Measurements from ENCODE around the gene OR7G3.
A peak's percentile ranks its signal among the peaks of the same experiment; 100 is the strongest.

Gene OR7G3

GRCh38 chr19:9140159-9140874, 13.6 kb upstream of the OR7G3 start, which contains the start of gene ZNF317:
ZNF317 (plus strand) TSS chr19:9140397; CDS start chr19:9156017, 15,620 bp downstream.
- no peaks in the 10 kb centered on the region for H3K27me3 ChIP-seq (ENCODE audit: insufficient read depth, low read length, poor library complexity)
- peaks cover 18% of the 10 kb centered on the region for H3K9me3 ChIP-seq (ENCODE audit: insufficient read depth, low read length, severe bottlenecking)
- DNase-seq (peak; percentile 92), ATAC-seq (ENCODE audit: insufficient read depth, low read depth) (peak; percentile 89)
- peak within 1 kb of the TSS; percentile 96 for H3K27ac ChIP-seq (ENCODE audit: low read length)
- H3K4me2 ChIP-seq (ENCODE audit: insufficient read depth, low read length) = peak within 1 kb of the TSS; percentile 76
- H3K9ac ChIP-seq (ENCODE audit: low read depth, low read length) = peak within 1 kb of the TSS; percentile 97
- peaks cover 32% of the 10 kb centered on the region for H3K36me3 ChIP-seq (ENCODE audit: insufficient read depth, low read length)
- TF ChIP-seq CTCF (IDR thresholded peaks at IDR 0.05; ENCODE audit: borderline replicate concordance, extremely low read depth, low read length, poor library complexity, severe bottlenecking) = no peak
- TF ChIP-seq EZH2 (IDR thresholded peaks at IDR 0.05; ENCODE audit: borderline replicate concordance, low read depth, low read length, severe bottlenecking) = no peak
- peak within 1 kb of the TSS; percentile 90 for H2AFZ ChIP-seq (ENCODE audit: low read depth, low read length)
- peaks cover 38% of the 10 kb centered on the region for H3K4me1 ChIP-seq (ENCODE audit: insufficient read depth, low read length)
- H4K20me1 ChIP-seq (ENCODE audit: insufficient read depth, low read length) = peaks cover 6% of the 10 kb centered on the region; the same call in 1 of the 2 replicates
- peak within 1 kb of the TSS; percentile 94 to 97 for H3K4me3 ChIP-seq (ENCODE audit: low read depth in 1 of 2, low read length in 2 of 2)
- peaks cover 52% of the 10 kb centered on the region for H3K79me2 ChIP-seq (ENCODE audit: insufficient read depth, low read length)

GRCh38 chr19:9139609-9140158, 12.9 kb upstream of the OR7G3 start:
- DNase-seq = no peak

GRCh38 chr19:9132422-9132821, 5.7 kb upstream of the OR7G3 start:
- H3K4me3 ChIP-seq (ENCODE audit: low read depth in 1 of 2, low read length in 2 of 2) = no peak overlapping the region
- H3K27me3 ChIP-seq (ENCODE audit: insufficient read depth, low read length, poor library complexity) = no peaks in the 10 kb centered on the region
- H3K4me1 ChIP-seq (ENCODE audit: insufficient read depth, low read length) = peaks cover 12% of the 10 kb centered on the region
- H3K9ac ChIP-seq (ENCODE audit: low read depth, low read length) = no peak overlapping the region
- no peaks in the 10 kb centered on the region for H3K9me3 ChIP-seq (ENCODE audit: insufficient read depth, low read length, severe bottlenecking)
- no peaks in the 10 kb centered on the region for H3K79me2 ChIP-seq (ENCODE audit: insufficient read depth, low read length)
- ATAC-seq (ENCODE audit: insufficient read depth, low read depth) (no peak), DNase-seq (no peak)
- H2AFZ ChIP-seq (ENCODE audit: low read depth, low read length) = no peak overlapping the region
- H3K27ac ChIP-seq (ENCODE audit: low read length) = no peak overlapping the region
- H4K20me1 ChIP-seq (ENCODE audit: insufficient read depth, low read length) = no peaks in the 10 kb centered on the region
- no peaks in the 10 kb centered on the region for H3K36me3 ChIP-seq (ENCODE audit: insufficient read depth, low read length)
- no peak overlapping the region for H3K4me2 ChIP-seq (ENCODE audit: insufficient read depth, low read length)
- TF ChIP-seq EZH2 (IDR thresholded peaks at IDR 0.05; ENCODE audit: borderline replicate concordance, low read depth, low read length, severe bottlenecking) (no peak), CTCF (IDR thresholded peaks at IDR 0.05; ENCODE audit: borderline replicate concordance, extremely low read depth, low read length, poor library complexity, severe bottlenecking) (no peak)

More at GRCh38 chr19:9139609-9140158, 12.9 kb upstream of the OR7G3 start:
- peak overlapping the region; percentile 96 for H3K27ac ChIP-seq (ENCODE audit: low read length)
- H3K27me3 ChIP-seq (ENCODE audit: insufficient read depth, low read length, poor library complexity) = no peaks in the 10 kb centered on the region
- H3K4me2 ChIP-seq (ENCODE audit: insufficient read depth, low read length) = peak overlapping the region; percentile 76
- ATAC-seq (ENCODE audit: insufficient read depth, low read depth) = 0 out of 3 replicates have a peak, but pooled peaks have one; percentile 3
- H3K36me3 ChIP-seq (ENCODE audit: insufficient read depth, low read length) = peaks cover 26% of the 10 kb centered on the region
- no peaks in the 10 kb centered on the region; the same call in 1 of the 2 replicates for H4K20me1 ChIP-seq (ENCODE audit: insufficient read depth, low read length)
- H3K9ac ChIP-seq (ENCODE audit: low read depth, low read length) = peak overlapping the region; percentile 97
- TF ChIP-seq EZH2 (IDR thresholded peaks at IDR 0.05; ENCODE audit: borderline replicate concordance, low read depth, low read length, severe bottlenecking) (no peak), CTCF (IDR thresholded peaks at IDR 0.05; ENCODE audit: borderline replicate concordance, extremely low read depth, low read length, poor library complexity, severe bottlenecking) (no peak)
- peaks cover 46% of the 10 kb centered on the region for H3K79me2 ChIP-seq (ENCODE audit: insufficient read depth, low read length)
- peaks cover 38% of the 10 kb centered on the region for H3K4me1 ChIP-seq (ENCODE audit: insufficient read depth, low read length)
- H2AFZ ChIP-seq (ENCODE audit: low read depth, low read length) = peak overlapping the region; percentile 90
- H3K9me3 ChIP-seq (ENCODE audit: insufficient read depth, low read length, severe bottlenecking) = peaks cover 11% of the 10 kb centered on the region
- peak overlapping the region; percentile 94 to 97; a peak in 3 of 4 replicates for H3K4me3 ChIP-seq (ENCODE audit: low read depth in 1 of 2, low read length in 2 of 2)
